Neural progenitor cell (in vitro differentiated cells): ENCODE measurements around the gene PTX4. TPM values are rescaled to one million over a fixed set of nuclear protein-coding genes. Genes with fewer than 3 reads are reported as not detected.

Source experiments
- DNase-seq: peaks from one replicate; pipeline ENCODE4 v3.0.0-alpha.2; 2016; ENCODE audit warnings: low spot score
- H2AFZ ChIP-seq: fragments of 200-600 bp; sonication (generic); replicated peaks from 2 replicates; pipeline ENCODE4 v1.6.1; 2016; ENCODE audit warnings: antibody characterized with exemption
- H3F3A ChIP-seq: fragments of 200-600 bp; sonication (generic); 2 replicates; pipeline ENCODE4 v1.6.1; 2016; ENCODE audit warnings: antibody characterized with exemption, low read depth
- H3K27ac ChIP-seq: fragments of 200-600 bp; sonication (generic); 2 replicates; pipeline ENCODE4 v1.5.1; 2016; ENCODE audit warnings: mild to moderate bottlenecking
- H3K27me3 ChIP-seq: fragments of 200-600 bp; sonication (generic); 2 replicates; pipeline ENCODE4 v1.6.1; 2016; ENCODE audit warnings: mild to moderate bottlenecking, moderate library complexity
- H3K36me3 ChIP-seq: fragments of 200-600 bp; sonication (generic); 2 replicates; pipeline ENCODE4 v1.5.1; 2016
- H3K4me1 ChIP-seq: fragments of 200-600 bp; sonication (generic); 2 replicates; pipeline ENCODE4 v1.6.1; 2016; ENCODE audit warnings: mixed run types
- H3K4me2 ChIP-seq: fragments of 200-600 bp; sonication (generic); 2 replicates; pipeline ENCODE4 v1.6.1; 2016
- H3K4me3 ChIP-seq: fragments of 200-600 bp; sonication (generic); 2 replicates; pipeline ENCODE4 v1.5.1; 2016
- H3K79me2 ChIP-seq: fragments of 200-600 bp; sonication (generic); 2 replicates; pipeline ENCODE4 v1.6.1; 2016; ENCODE audit warnings: low read depth
- H3K9ac ChIP-seq: fragments of 200-600 bp; sonication (generic); 2 replicates; pipeline ENCODE4 v1.6.1; 2016
- H3K9me3 ChIP-seq: fragments of 200-600 bp; sonication (generic); 2 replicates; pipeline ENCODE4 v1.5.1; 2016; ENCODE audit warnings: low read depth
- H4K20me1 ChIP-seq: fragments of 200-600 bp; sonication (generic); 2 replicates; pipeline ENCODE4 v1.6.1; 2016; ENCODE audit warnings: low read depth
- H3K27ac Mint-ChIP-seq: 3 replicates; pipeline ENCODE4 v1.8.0; 2021; ENCODE audit warnings: mixed read lengths
- H3K27me3 Mint-ChIP-seq: 2 replicates; pipeline ENCODE4 v1.8.0; 2022; ENCODE audit warnings: low read depth, mild to moderate bottlenecking, inconsistent platforms, moderate library complexity, mixed read lengths; ENCODE audit not compliant: insufficient read depth
- H3K36me3 Mint-ChIP-seq: 3 replicates; pipeline ENCODE4 v1.8.0; 2021; ENCODE audit warnings: mixed read lengths
- H3K4me1 Mint-ChIP-seq: 3 replicates; pipeline ENCODE4 v1.8.0; 2021; ENCODE audit warnings: mixed read lengths
- H3K4me3 Mint-ChIP-seq: 3 replicates; pipeline ENCODE4 v1.8.0; 2021; ENCODE audit warnings: mild to moderate bottlenecking, moderate library complexity, mixed read lengths
- H3K9me3 Mint-ChIP-seq: 3 replicates; pipeline ENCODE4 v1.8.0; 2020; ENCODE audit warnings: mixed read lengths
- EZH2 ChIP-seq: fragments of 200-600 bp; sonication (generic); IDR thresholded peaks from 2 replicates; pipeline ENCODE4 v1.6.1; 2017; ENCODE audit warnings: antibody characterized with exemption, mild to moderate bottlenecking, moderate library complexity
- EZH2phosphoT487 ChIP-seq: fragments of 200-600 bp; sonication (generic); IDR thresholded peaks from 2 replicates; pipeline ENCODE4 v1.6.1; 2017; ENCODE audit warnings: antibody characterized with exemption
- total RNA-seq: library from RNA; depleted of rRNA; stranded (reverse); fragments of >200 nt; gene quantifications from 2 replicates; pipeline ENCODE4 v1.2.3, GENCODE V29; 2015; ENCODE audit warnings: low replicate concordance
- TF ChIP-seq, protein P1 (sequence below): fragments of 200-600 bp; sonication (generic); IDR thresholded peaks from 2 replicates; pipeline ENCODE4 v1.5.1; 2017; ENCODE audit warnings: antibody characterized with exemption, mild to moderate bottlenecking

The PTX4 gene
- total RNA-seq, 1 donor from 2014 or later, result not detected

DNA sequence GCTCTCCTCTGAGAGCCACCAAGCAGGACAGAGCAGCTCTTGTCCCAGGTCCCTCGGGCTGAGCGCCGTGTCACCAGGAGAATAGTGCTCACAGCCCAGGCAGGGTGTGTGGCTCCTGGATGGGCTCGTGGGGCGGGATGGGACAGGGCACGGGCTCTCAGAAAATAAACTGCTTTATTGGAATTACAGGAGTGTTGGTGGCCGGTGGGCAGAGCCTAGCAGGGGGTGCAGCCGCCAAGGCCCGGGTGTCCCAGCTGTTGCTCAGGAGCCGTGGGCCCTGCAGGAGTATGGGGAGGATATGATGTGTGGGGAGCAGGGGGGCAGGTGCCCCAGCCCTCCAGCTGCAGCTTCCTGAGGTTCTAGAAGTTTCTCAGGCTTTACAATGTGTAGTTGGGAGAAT is 21.5 kb upstream of the PTX4 start:
- H3K9me3 ChIP-seq, result no peaks in the 10 kb centered on the region
- H3K36me3 Mint-ChIP-seq, result peaks cover 16% of the 10 kb centered on the region
- H3K4me2 ChIP-seq, result no peak overlapping the region
- H3K9me3 Mint-ChIP-seq, result peaks cover 7% of the 10 kb centered on the region
- no peak overlapping the region for H2AFZ ChIP-seq
- no peaks in the 10 kb centered on the region for H3K79me2 ChIP-seq
- peaks cover 5% of the 10 kb centered on the region for H3F3A ChIP-seq
- peaks cover 3% of the 10 kb centered on the region for H3K27me3 Mint-ChIP-seq
- no peaks in the 10 kb centered on the region for H4K20me1 ChIP-seq
- no peaks in the 10 kb centered on the region for H3K4me1 Mint-ChIP-seq
- H3K4me1 ChIP-seq, result no peaks in the 10 kb centered on the region
- H3K9ac ChIP-seq, result no peak overlapping the region
- H3K27me3 ChIP-seq, result no peaks in the 10 kb centered on the region
- H3K4me3 Mint-ChIP-seq, result no peak overlapping the region
- H3K4me3 ChIP-seq, result no peak overlapping the region
- H3K27ac ChIP-seq, result no peak overlapping the region
- DNase-seq, result no peak
- no peaks in the 10 kb centered on the region for H3K36me3 ChIP-seq
- no peak for TF ChIP-seq EZH2
- TF ChIP-seq, protein P1, sequence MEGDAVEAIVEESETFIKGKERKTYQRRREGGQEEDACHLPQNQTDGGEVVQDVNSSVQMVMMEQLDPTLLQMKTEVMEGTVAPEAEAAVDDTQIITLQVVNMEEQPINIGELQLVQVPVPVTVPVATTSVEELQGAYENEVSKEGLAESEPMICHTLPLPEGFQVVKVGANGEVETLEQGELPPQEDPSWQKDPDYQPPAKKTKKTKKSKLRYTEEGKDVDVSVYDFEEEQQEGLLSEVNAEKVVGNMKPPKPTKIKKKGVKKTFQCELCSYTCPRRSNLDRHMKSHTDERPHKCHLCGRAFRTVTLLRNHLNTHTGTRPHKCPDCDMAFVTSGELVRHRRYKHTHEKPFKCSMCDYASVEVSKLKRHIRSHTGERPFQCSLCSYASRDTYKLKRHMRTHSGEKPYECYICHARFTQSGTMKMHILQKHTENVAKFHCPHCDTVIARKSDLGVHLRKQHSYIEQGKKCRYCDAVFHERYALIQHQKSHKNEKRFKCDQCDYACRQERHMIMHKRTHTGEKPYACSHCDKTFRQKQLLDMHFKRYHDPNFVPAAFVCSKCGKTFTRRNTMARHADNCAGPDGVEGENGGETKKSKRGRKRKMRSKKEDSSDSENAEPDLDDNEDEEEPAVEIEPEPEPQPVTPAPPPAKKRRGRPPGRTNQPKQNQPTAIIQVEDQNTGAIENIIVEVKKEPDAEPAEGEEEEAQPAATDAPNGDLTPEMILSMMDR, result no peak
- no peak for TF ChIP-seq EZH2phosphoT487
- no peak overlapping the region for H3K27ac Mint-ChIP-seq

DNA sequence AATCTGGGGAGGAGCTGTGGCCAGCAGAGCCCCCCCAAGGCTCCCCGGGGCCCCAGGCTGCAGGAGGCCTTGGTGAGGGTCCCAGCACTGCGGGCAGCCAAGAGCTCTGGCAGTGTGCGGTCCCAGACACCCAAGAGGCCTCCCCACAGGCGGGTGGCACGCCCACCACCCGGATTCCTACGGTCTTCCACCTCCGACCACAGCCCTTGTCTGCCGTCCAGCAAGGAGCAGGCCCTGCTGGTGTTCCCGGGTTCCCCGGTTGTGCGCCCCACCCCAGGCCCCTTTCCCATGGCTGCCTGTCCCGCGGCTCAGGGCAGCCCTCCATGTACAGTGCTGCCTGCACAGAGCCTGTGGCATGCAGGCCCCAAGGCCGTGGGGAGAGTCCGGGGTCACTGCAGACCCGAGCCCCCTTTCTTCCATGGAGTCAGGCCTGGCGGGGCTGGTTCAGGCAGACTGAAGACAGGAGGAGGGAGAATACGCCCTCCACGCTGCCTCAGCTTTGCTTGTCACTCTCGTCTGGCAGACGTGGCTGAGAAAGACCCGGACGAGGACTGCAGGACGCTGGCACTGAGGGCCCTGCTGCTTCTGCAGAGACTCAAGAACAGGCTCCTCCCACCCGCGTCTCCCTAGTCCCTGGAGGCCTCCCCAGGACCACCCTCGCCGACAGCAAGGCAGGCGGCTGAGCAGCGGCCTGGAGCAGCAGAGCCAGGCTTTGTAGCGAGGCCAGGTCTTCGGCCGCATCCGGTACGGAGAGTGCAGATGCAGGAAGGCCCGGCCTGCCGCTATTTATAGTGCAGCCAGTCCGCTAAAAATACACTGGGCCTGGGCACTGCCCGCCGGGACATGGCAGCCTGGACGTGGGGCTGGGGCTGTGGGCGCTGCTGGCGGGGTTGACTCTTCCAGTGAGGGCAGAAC is 20.8 kb upstream of the PTX4 start:
- no peak overlapping the region for H3K27ac ChIP-seq
- no peaks in the 10 kb centered on the region for H3K4me1 ChIP-seq
- Mint-ChIP-seq H3K4me1 (no peaks in the 10 kb centered on the region), H3K27ac (no peak overlapping the region), H3K9me3 (peaks cover 4% of the 10 kb centered on the region), H3K4me3 (no peak overlapping the region), H3K36me3 (peaks cover 12% of the 10 kb centered on the region), H3K27me3 (peaks cover 3% of the 10 kb centered on the region)
- peaks cover 5% of the 10 kb centered on the region for H3F3A ChIP-seq
- no peaks in the 10 kb centered on the region for H3K27me3 ChIP-seq
- no peak overlapping the region for H3K9ac ChIP-seq
- H3K4me2 ChIP-seq, result no peak overlapping the region
- H4K20me1 ChIP-seq, result no peaks in the 10 kb centered on the region
- no peaks in the 10 kb centered on the region for H3K36me3 ChIP-seq
- no peaks in the 10 kb centered on the region for H3K9me3 ChIP-seq
- DNase-seq, result no peak
- H2AFZ ChIP-seq, result no peak overlapping the region
- no peak for TF ChIP-seq EZH2
- TF ChIP-seq, protein P1, result no peak
- TF ChIP-seq EZH2phosphoT487, result no peak
- no peak overlapping the region for H3K4me3 ChIP-seq
- H3K79me2 ChIP-seq, result no peaks in the 10 kb centered on the region

DNA sequence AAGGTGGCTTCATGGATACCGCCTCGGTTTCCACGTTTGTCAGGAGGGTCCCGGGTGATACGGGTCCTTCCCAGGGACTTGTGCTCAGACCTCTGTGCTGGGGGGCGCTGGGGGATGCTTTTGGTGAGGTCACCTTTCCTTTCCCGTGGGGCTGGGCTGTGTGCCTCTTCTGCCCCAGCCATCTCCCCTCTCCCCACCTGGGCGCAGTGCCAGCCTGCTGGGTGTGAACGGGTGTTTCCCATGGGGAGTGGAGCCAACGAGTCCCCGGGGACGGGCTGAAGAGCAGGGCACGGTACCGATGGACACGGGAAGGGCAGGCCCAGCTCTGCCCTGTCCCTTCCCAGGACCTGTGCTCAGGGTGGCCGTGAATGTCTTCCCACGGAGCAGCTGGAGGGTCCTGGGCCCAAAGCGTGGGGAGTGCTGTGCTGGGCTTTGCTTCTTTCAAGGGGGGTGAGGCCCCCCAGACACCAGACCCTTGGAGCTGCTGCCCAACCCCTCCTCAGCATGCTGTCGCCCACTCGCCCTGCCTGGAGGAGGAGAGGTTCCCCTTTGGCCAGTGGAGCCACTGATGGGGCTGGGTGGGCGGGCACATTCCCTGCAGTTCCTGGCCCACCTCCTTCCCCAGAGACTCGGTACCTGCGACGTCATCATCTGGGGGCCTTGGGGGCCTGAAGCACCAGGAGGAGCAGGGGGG is 19.9 kb upstream of the PTX4 start:
- TF ChIP-seq, protein P1, result no peak
- TF ChIP-seq EZH2 (no peak), EZH2phosphoT487 (no peak)
- Mint-ChIP-seq H3K4me1 (no peaks in the 10 kb centered on the region), H3K36me3 (peaks cover 9% of the 10 kb centered on the region), H3K27me3 (peaks cover 3% of the 10 kb centered on the region), H3K9me3 (peaks cover 2% of the 10 kb centered on the region), H3K27ac (no peak overlapping the region), H3K4me3 (no peak overlapping the region)
- no peak overlapping the region for H2AFZ ChIP-seq
- no peaks in the 10 kb centered on the region for H3K9me3 ChIP-seq
- no peaks in the 10 kb centered on the region for H3K36me3 ChIP-seq
- H3K79me2 ChIP-seq, result no peaks in the 10 kb centered on the region
- peaks cover 5% of the 10 kb centered on the region for H3F3A ChIP-seq
- H4K20me1 ChIP-seq, result no peaks in the 10 kb centered on the region
- no peaks in the 10 kb centered on the region for H3K27me3 ChIP-seq
- DNase-seq, result no peak
- H3K9ac ChIP-seq, result no peak overlapping the region
- no peaks in the 10 kb centered on the region for H3K4me1 ChIP-seq
- no peak overlapping the region for H3K4me2 ChIP-seq
- no peak overlapping the region for H3K27ac ChIP-seq
- H3K4me3 ChIP-seq, result no peak overlapping the region
